GM19023 (cell line): Measurements from ENCODE around the gene CTDNEP1.

ENCODE experiments used
- ATAC-seq: cut with Tn5 transposase; IDR thresholded peaks from one replicate; pipeline ENCODE4 v1.9.1; 2021; ENCODE audit warnings: mild to moderate bottlenecking, moderate library complexity; ENCODE audit not compliant: unreplicated experiment

CTDNEP1 gene

DNA sequence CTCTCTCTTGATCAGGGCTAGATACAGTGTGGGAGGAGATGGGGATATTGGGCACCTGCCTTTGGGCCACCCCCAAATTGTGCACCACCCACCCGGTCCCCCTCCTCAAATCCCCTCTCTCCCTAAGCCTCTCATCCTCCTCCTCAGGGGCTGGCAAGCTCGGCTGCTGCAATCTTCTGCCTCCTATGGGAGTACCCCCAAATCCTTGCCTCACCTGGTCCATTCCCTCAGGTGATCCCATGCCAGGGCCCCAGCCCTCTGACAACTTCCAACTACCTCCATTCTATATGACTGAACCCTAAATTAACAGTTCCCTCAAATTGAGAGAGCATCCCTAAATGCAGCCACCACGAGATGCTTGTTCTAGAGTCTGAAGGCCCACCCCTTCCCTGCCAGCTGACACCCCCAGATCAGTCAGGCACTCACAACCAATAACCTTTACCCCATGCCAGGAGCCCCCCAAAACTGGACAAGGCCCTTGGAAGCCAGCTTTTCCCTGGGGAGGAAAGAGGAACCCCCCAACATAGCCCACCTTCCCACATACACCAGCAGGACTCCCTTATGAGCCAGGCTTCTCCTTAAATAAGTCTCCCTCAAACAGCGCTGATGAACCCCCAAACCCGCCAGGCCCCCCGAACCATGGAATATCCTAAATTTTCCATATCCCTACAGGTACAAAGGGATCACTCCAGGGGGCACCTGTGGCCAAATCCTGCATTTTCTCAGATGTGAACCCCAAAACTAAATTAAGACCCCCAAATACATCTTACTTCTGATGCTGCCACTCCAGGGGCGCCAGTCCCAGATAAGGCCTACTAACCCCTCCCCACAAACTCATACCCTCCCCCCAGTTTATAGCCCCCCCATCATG lies 35.1 kb downstream of the CTDNEP1 start:
- ATAC-seq, result no peak

DNA sequence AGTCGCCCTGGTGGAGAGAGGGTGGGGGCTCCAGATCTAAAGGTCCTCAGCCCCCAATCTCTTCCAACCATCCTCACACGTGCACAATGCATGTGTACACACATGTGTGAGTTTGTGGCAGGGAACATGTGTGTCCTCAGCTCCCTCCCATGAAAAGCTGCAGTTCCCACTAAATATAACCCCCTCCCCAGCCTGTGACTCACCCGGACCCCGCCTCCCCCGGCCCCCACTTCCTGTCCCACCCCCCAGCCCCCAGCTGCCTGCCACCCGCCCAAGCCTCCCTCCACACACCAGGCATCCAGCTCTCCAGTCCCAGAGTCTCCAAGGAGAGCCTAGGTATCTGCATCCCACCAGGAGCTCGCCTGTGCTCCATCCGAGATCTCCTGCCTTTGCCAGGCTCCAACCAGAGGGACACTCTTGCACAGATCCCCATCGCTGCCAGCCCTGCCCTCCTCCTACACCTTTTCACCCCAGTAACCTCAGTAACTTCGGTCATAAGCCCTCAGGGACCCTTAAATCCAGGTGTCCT lies 35.8 kb downstream of the CTDNEP1 start:
- ATAC-seq, result no peak

DNA sequence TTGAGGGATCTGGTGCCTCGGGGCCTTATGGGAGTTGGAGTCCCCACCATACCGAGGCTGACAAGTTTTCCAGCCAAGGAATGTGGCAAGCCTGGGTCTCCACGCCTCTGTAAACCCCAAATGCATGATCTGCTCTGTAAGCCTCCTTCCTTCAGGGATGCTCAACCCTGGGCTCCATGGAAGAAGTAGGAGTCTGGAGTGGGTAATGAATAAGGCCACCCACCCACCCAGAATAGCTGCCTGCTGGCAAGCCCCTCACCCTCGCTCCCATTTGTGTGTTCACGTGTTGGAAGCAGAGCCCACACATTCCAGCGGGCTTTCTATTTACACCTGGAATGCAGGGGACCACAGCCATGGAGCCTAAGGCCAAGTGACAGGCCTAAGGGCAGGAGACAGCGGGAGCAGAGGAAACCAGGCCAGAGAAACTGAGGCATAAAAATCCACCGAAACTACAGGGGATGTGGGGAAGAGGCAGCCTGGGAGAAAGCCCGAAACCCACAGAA lies 36.3 kb downstream of the CTDNEP1 start:
- no peak for ATAC-seq

DNA sequence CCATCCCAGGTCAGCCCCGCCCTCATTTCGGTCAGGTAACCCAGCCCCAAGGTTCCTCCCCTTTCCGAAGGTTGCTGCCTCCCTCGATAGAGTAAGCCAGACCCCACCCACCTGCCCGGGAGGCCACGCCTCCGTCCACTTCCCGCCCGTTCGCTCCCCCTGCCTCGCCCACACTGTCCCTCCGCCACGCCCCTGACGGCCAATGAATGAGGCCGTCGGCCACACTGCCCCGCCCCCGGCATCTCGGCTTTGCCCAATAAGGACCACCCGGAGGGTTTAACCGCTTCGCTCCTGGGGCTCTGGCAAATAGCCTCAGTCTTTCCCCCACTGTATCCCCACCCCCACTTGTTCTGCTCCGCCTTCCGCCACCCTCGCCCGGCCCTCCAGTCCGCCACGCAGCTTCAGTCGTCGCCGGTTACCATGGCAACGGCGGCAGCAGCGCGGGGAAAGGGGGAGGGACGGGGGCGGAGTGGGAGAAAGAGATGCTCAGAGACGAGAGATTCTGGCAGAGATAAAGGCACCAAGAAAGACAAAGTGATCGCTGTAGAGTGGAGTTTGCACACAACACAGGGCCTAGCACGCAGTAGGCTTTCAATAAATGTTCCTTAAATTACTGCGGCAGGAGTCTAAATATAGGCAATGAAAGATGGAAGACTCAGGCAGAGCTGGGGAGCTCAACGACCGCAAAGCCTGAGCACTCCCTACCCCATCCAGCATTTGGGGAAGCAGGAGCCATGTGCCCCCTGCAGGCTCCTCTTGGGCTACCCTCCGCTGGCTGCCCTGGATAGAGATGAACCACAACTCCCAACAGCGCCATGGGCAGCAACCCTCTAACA lies 37.0 kb downstream of the CTDNEP1 start:
- peak; percentile 69 for ATAC-seq

DNA sequence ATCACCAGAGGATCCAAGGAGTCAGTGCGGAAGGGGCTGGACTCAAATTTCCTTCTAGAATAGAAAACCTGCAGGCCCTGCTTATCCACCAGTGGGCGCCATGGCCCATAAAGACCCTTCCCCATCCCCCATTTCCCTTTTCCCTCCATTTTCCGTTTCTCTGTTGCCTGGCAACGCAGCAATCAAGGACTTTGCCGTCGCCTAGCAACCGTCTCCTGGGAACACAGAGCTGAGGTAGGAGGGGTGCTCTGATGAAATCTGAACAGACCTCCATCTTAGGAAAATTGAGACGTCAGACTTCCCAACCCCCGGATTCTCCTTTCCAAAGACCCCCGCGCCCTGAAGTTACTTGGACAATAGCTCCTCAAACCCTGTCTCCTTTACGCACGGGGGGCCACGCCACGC lies 37.6 kb downstream of the CTDNEP1 start:
- ATAC-seq, result no peak

DNA sequence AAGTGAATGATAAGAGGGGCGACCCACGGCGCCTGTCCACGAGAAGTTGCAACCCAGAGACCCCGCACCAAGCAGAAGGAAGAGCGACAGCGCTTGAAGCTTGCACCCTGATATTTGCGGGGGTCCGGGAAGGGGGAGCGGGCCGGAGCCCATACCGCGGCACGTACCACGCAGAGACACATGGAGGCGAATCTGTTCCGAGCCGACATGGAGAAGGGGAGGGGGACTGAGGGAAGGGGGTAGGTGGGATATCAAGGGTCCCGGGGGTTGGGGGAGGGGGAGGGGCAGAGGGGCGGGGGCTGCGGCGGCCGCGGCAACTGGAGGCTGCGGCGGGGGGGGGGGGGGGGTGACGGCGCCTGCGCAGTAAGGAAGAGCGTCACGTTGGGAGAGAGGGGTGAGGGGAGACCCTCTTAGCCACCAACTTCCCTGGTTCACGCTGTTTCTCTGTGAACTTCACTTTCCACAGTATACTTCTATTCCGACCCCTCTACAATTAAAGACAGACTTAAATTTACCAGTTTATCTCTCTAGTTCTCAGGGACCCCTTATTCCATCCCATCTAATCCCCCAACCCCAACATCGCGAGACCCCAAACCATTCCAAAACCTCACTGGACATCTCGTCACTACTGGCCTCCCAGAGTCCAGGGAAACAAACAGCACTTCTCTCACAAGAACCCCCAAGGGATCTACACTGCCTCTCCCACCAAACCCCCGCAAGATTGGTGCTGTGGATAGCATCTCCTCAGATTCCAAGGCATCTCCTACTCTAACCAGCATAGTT lies 39.9 kb downstream of the CTDNEP1 start:
- no peak for ATAC-seq

DNA sequence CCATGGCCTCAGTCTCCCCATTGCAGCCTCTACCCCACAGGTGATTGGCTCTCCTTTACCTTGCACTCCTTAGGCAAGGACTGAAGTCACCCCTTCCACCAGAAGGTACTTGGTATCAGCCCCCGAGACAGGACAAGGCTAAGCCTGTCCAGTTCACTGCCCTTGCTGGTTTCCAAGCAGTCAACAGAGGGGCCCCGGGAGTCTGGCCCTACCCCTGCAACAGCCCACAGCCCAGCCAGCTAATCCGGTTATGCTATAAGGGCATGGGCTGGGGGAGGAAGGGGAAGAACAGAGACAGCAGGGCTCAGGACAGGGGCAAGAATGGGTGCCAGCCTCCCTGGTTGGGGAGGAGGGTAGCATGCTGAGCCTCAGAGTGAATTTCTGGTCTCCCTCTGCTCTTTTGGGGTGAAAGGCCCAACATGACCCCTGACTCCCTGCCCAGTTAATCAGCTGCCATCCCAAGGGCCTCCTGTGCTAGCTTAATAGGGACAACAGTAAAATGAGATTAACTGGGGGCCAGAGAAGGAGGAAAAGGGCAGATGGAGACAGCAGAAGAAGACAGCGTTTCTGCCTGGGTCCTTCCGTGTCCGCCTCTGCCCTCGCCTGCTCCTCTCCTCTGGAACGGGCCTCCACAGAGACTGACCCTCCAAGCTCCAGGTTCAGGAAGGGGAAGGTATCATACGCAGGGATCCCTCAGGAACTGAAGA lies 42.6 kb downstream of the CTDNEP1 start:
- ATAC-seq, result no peak

DNA sequence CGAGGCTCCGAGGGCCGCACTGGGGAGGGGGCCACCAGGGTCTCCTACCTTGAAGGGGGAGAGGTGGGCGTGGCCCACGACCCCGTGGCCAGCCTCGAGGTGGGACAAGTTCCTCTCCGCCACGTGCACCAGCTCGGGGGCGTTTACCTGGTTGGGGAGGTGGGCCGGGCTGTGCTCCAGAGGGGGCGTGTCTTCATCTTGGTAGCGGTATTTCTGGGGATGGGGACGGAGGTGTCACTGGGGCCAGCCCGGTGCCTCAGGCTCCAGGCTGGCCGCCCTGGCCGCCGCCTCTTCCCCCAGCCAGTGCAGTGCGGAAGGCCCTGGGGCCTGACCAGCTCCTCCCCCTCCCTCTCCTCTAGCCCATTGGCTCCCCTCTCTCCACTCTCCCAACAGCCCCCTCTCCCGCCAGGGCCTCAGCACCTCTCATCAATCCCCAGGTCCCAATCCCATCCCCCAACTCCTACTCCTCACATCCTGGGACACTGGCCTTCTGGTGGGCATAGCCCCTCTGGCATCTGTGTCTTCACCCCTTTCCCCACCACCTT lies 43.4 kb downstream of the CTDNEP1 start:
- no peak for ATAC-seq

DNA sequence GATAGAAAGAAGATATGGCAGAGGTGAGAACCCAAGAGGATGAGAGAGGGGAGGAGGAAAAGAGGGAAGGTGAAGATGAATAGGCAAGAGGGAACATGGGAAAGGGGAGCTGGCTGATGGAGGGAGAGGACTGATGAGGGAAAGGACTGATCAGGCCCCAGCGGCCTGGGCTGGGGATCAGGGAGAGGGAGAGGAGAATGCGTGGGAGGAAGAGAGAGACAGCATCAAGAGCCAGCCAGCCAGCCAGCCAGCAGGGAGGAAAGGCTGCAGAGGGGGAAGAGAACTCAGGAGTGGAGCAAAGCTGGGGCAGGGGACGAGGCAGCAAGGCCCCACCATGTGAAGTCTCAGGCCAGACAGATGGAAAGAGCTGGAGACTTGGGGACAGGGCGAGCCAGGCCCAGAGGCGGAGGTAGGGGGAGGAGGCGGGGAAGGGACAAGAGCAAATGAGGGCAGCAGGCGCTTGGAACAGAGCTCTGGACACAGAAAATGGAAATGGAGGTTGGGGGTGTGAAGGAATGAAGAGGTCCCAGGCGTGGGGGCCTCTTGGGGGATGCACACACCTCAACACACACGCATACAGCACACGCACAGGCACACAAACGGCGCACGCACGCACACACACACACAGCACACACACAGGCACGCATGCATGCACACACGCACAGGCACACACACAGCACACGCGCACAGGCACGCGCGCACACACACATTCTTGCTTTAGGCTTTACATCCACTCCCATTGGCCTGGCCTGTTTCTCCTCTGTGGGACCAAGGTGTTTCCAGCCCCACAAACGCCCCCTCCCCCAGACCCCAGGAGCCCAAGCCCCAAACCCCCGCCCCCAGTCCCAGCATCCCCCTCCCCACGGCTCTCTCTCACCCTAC lies 44.2 kb downstream of the CTDNEP1 start:
- no peak for ATAC-seq

DNA sequence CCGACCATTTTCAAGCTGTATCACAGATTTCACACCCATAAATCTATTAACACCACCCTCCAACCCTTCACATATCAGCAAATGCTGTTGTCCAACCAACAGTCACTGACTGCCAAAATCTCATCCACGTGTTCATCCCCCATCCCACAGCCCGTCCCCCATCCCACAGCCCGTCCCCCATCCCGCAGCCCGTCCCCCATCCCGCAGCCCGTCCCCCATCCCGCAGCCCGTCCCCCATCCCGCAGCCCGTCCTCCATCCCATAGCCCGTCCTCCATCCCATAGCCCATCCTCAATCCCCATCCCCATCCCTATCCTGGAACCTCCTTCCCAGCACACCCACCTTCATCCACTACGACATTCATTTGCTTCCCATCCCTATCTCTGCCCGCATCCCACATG lies 46.0 kb downstream of the CTDNEP1 start:
- no peak for ATAC-seq

DNA sequence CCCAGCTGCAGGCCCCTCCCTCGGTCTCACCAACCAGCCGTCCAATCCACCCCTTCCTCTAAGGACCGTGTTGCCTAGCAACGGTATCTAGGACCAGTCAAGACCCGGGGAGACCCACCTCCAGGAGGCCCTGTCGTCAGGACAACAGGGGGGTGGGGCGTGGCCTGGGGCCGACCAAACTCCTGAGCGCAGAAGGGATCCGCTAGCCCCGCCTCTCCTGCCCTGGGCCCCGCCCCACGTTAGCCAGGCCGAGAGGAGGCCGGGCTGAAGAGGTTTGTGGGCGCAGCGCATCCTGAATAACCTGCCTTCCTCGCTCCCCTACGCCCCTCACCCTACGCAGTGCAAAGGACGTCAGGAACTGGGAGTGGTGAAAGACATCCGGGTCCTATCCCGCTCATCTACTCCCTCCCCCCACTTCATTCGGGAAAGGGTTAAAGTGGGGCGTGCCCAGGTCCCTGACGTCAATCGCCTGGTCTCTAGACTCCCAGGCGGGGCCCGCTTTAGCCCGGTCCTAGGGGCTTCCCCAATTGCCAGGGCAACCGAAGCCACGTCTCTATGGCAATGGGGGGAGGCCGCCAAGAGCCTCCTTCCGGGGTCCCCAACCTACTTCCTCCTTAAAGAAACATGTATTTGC lies 46.6 kb downstream of the CTDNEP1 start:
- peak; percentile 81 for ATAC-seq

DNA sequence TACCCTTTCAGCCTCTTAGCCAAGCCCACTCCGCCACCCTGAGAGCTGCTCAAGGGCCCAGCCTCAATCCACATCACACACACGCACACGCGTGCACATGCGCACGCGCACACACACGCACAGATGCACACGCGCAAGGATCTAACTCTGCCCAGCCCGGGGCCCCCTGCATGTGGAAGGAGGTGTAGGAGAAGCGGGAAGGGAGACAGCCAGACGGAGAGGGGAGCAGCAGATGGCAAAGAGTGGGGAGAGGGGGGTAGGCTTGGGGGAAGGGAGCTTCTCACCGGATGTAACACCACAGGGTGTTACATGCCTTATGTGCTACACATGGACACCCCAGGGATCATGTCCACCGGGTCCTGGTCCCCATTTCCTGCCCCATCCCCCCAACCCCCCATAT lies 47.2 kb downstream of the CTDNEP1 start:
- no peak for ATAC-seq

DNA sequence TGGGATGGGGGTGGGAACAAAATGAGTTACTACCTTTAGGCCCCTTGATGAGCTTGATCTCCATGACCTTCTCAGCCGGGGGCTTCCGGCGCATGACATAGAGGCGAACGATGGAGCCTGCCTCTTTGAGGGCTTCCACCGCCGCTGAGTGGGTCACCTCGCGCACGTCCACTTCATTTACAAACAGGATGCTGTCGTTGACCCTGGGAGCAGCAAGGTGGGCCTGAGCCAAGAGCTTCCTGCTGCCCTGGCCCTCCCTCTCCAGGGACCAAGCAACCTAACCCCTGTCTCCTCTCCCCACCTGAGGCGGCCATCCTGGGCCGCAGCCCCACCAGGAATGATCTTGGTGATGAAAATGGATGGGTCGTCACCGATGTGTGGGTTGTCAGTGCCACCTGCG lies 48.1 kb downstream of the CTDNEP1 start:
- ATAC-seq, result no peak

DNA sequence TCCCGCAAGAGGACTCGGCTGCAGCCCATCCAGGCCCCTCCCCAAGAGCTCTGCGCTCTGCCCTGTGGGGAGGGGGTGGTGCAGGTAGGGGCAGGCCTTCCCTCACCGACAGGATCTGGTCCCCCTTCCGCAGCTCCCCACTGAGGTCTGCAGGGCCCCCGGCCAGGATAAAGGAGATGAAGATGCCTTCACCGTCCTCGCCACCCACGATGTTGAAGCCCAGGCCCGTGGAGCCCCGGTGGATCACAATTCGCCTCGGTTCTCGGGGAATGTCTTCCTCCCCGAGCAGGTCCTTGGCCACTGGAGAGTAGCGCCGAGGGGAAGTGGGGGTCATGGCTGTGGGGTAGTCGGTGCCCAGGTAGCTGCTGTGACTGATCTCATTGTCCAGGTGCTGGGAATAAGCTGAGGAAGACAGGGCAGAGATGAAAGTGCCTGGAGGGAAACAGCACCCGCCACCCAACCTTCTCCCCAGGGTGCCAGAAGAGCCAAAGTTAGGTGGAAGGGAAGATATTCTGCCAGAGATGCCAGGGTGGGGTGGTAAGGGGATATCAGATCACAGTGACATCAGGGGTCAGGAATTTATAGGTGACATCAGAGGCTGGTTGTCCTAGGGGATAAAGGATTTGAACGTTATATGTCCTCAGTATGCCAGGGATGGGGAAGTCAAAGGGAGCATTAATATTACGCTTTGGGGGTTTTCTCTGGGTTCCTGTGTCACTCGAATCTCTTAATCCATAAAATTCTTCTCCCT lies 54.7 kb downstream of the CTDNEP1 start:
- no peak for ATAC-seq

DNA sequence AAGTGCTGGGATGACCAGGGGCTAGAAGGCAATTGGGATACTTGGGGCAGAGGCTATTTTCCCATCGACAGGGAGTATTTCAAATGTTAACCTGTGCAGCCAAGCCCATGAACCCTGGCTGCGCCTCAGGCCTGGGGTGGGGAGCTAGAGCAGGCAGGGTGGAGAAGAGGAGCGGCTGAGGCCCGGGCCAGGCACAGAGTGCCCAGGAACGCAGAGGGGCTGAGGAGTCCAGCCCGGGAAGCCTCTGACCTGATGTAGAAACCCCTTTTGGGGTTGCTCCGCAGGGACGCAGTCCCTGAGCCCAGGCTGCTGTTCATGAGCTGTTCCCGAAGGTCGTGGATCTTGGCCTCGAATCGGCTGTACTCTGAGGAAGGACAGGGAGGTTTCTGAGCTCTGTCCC lies 55.6 kb downstream of the CTDNEP1 start:
- no peak for ATAC-seq
